ENCODE measurements around the gene SAMD13.

Gene SAMD13, protein sequence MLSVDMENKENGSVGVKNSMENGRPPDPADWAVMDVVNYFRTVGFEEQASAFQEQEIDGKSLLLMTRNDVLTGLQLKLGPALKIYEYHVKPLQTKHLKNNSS

DNA sequence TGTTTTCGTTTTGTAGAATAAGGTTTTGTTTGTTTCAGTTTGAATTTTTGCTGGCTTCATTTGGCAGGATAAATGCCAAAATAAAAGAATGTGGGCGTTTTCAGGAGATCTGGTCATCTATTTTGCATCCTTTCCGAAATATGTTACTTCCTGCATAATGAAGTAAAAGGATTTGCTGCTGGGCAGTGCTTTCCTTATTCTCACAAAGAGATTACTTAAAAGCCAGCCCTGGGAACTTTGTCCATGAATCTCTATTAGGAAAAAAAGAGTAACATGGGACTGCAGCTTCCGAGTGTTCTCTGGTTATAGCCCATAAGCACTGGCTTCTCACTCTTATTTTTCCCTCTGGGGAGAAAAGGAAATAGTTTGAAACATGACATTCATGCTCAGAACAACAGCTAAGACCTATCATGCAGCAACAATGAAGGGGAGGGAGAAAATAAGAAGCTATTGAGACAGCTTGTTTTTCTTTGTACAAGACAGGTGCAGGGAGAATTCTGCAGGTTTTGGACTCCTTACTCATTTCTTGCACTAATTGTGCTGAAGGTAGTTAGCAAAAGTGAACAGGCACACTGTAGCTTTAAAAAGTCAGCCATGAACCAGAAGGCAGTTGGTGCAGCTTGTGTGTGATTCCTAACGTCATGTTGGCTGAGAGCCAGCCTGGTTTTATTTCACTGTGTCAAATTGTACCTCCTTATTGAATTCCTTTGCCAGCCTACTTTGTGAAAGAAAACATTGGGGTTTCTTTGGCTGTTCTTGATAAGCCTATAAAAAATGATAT, at the start of gene SAMD13:
Gene SAMD13, plus strand, starts transcription at position 705 of the 781 bp plus-strand sequence. CDS start 1,527 bp downstream, outside the sequence.
- peak; percentile 5 to 67 (median 50) for DNase-seq

GRCh38 chr1:84253036-84253435, 48.5 kb upstream of the SAMD13 start:
- no peak for DNase-seq

DNA sequence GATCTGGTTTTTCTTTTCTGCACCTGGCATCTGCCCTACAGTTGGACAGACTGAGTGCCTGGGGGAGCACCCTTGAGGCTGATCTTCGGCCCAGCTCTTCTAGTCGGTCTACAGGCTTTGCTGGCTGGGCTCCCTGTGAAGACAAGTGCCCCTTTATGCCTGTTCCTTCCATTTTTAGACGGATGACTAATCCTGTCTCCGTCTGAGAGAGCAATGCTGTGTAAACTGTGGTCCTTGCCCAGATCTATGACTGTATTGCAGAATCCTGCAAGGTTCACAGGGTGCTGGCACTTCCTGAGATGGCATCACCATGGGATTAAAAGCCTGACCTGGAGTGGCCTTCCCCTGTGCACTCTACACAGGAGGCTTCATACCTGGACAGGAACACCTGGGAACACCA, 47.6 kb upstream of the SAMD13 start:
- no peak for DNase-seq

DNA sequence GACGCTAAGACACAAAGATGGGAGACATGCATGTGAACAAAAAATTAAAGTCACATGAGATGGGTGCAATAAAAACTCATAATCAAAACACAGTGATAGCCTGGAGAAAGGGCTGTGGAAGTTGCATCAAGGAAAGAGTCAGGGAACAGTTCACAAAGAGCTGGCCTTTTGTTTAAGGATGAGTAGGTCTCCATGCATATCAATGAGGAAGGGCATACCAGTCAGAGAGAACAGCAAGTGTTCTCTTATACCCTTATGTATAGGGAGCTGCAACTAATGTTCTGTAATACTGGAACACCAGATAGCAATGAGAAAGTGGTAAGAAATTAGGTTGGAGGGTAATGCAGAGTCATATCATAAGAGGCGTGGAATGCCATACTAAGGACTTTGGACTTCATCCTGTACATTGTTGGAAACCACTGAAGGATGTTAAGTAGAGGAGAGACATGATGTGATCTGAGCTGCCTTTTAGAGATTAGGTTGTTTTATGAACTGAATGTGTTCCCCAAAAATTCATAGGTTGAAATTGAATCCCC, 46.7 kb upstream of the SAMD13 start:
- no peak for DNase-seq

- no peak for DNase-seq
These were observed 45.9 kb upstream of the SAMD13 start for GRCh38 chr1:84255582-84255981.

GRCh38 chr1:84257617-84258016, 43.9 kb upstream of the SAMD13 start:
- no peak for DNase-seq

- DNase-seq: no peak
These were observed 42.1 kb upstream of the SAMD13 start for GRCh38 chr1:84259376-84259775.

DNA sequence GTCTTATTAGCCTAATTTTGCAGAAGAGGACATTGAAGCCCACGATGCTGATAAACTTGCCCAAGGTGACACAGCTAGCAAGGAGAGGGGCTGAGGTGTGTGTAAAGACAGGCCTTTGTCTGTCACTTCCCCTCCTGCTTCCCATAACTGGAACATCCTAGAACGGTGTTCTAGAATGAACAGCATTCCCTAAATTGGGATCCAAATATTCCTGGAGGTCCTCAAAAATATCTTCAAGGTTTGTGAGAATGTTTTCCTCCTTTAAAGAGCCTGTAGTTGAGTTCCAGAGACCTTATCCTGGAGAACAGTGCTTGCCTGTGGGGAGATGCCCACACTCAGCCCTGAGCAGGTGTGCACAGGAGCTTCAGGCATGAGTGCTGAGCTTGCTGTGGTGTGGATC, 41.5 kb upstream of the SAMD13 start:
- no peak for DNase-seq

- no peak for DNase-seq
These were observed 40.5 kb upstream of the SAMD13 start for GRCh38 chr1:84260852-84261518.

DNA sequence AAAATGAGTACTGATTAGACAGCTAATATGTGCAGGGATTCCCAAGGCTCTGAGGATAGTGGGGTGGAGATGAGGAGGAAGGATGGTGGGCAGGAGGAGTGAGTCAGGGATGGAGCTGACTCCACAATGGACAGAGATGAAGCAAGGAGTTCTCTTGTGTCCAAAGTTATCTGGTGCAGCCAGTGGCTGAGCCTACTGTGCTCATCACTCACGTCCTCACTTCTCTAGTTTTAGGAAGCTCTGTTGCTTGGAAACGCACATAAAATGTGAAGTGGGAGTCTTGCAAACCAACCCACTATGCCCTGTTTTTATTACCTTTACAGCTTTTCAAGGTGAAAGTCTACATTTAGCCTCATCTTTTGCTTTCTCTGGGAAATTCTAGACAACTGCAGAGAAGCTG, 36.5 kb upstream of the SAMD13 start:
- no peak for DNase-seq

GRCh38 chr1:84265867-84266266, 35.6 kb upstream of the SAMD13 start:
- DNase-seq: no peak

- no peak for DNase-seq
These were observed 34.8 kb upstream of the SAMD13 start for GRCh38 chr1:84266748-84267147.

GRCh38 chr1:84267476-84267875, 34.0 kb upstream of the SAMD13 start:
- no peak for DNase-seq

- DNase-seq: no peak
These were observed 33.2 kb upstream of the SAMD13 start for GRCh38 chr1:84268346-84268745.

- DNase-seq: no peak
These were observed 32.2 kb upstream of the SAMD13 start for GRCh38 chr1:84269306-84269705.

DNA sequence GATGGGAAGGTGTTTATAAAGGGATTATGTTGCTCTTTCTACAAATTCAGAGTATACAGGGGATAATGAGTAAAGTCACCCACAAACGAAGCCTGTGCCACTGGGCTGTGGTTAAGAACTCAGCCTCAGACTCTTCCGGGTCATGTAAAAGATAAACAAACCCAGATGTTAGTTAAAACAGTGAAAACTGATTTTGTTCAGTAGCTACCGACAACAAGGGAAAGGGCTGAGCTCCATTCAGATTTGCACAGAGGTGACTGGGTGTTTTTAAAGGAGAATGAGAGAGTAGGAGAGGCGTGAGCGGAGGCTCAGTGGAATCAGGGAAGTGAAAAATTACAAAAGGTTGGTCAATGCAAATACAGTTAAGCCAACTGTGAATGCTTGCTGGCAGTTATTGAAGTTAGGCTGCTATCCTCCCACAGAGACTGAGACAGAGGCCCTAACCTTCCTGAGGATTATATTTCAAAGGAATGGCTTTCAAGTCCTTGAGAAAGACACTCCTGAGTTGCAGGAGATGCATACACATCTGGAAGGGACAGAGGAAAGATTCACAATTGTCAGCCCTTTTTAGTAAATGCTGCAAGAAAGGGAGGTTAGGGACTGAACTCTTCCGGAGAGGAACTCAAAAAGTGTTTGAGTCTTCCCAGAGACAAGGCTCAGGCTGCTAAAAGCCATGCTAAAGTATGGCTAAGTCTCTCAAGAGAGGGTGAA, 29.9 kb upstream of the SAMD13 start:
- DNase-seq: no peak

GRCh38 chr1:84272401-84272800, 29.1 kb upstream of the SAMD13 start:
- no peak for DNase-seq

DNA sequence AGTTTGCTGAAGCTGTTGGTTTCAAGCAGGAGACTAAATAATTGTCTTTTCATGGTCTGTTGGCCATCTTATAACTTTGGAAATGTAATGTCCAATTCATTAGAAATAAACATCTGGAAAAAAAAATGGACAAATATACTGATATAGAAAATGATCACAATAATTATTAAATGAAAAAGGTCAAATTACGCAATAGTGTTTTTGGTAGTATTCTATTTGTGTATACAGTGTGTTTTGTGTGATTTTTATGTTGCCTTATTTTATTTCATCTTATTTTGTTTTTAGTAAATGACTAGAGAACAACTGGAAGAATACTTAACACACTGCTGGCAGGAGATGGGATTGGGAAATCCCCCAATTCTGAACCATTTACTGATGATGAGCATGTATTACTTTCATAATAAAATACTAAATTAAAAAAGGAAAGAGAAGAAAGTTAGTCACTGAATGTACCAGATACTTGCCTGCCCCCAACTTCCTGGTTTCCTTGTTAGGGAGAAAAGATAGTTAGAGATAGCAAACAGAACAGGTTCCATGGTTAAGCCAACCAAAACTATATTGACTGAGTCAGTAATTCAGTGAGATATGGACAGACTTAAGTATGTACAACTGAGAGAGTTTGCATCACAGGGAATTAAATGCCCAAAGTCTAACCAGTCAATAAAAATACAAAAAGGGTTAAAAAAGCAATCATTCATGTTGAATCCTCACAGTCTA, 24.0 kb upstream of the SAMD13 start:
- no peak for DNase-seq

- DNase-seq: no peak
These were observed 22.6 kb upstream of the SAMD13 start for GRCh38 chr1:84278905-84279304.

DNA sequence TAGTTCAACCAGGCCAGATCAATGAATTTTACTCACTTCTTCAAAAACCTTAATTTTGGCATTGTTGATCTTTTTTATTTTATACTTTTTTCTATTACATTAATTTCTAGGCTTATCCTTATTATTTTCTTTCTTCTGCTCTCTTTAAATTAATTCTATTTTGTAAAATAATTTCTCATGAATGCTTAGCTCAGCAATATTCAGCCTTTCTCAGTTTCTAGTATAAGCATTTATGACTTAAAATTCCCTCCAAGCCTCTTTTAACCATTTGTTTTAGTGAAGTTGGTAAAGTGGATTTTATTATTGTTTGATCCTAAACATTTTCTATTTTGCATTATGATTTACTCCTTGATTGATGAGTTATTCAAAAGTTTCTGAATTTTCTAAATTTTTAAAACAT, 20.6 kb upstream of the SAMD13 start:
- no peak for DNase-seq

DNA sequence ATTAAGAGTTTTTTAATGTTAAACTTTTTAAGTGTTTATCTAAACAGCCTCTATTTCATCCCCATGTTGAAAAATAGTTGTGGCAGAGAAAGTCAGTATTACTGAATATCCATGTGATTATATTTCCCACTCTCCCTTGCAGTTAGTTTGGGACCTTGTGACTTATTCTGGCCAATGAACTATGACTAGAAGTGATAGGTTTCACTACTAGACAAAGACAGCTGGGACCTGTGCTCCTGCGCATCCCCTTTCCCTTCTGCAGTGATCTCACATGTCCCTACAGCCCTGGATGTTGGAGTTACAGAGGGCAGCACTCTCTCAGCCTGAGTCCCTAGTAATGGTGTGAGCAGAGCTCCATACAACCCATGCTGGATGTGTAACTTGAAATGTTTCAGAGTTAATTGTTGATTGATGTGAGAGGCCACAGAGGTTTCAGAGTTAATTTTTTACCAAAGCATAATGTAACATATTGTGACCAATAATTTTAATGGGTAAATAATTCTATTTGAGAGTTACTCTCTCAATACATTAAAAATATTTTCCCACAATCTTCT, 18.7 kb upstream of the SAMD13 start:
- no peak for DNase-seq

- no peak for DNase-seq
These were observed 18.1 kb upstream of the SAMD13 start for GRCh38 chr1:84283381-84283780.

Data from stimulated activated naive CD4-positive, alpha-beta T cell (primary cell).